Gastroesophageal sphincter (tissue), 3 donors: ENCODE data around the gene BOLA3.
A peak's percentile ranks its signal among the peaks of the same experiment; 100 is the strongest.

Source experiments
- POLR2A ChIP-seq, 2 donors: fragments of 450-650 bp; IDR thresholded peaks; one replicate each; pipeline ENCODE4 v1.6.1; 2017; ENCODE audit warnings: antibody characterized with exemption in 2 of 2, mild to moderate bottlenecking in 2 of 2, moderate library complexity in 1 of 2
- POLR2AphosphoS5 ChIP-seq: sonication (generic); formaldehyde crosslinking; IDR thresholded peaks from one replicate; pipeline ENCODE4 v1.6.1; 2017; ENCODE audit warnings: antibody characterized with exemption
- TF ChIP-seq, protein P1 (sequence below), 4 experiments: fragments of 200-600 bp in 2 of 4; fragments of 450-650 bp in 2 of 4; sonication (generic) in 1 of 4; IDR thresholded peaks; one replicate each; pipeline ENCODE4 v1.5.1; 2017 to 2019; ENCODE audit warnings: antibody characterized with exemption in 4 of 4, mild to moderate bottlenecking in 2 of 4, moderate library complexity in 2 of 4

DNA sequence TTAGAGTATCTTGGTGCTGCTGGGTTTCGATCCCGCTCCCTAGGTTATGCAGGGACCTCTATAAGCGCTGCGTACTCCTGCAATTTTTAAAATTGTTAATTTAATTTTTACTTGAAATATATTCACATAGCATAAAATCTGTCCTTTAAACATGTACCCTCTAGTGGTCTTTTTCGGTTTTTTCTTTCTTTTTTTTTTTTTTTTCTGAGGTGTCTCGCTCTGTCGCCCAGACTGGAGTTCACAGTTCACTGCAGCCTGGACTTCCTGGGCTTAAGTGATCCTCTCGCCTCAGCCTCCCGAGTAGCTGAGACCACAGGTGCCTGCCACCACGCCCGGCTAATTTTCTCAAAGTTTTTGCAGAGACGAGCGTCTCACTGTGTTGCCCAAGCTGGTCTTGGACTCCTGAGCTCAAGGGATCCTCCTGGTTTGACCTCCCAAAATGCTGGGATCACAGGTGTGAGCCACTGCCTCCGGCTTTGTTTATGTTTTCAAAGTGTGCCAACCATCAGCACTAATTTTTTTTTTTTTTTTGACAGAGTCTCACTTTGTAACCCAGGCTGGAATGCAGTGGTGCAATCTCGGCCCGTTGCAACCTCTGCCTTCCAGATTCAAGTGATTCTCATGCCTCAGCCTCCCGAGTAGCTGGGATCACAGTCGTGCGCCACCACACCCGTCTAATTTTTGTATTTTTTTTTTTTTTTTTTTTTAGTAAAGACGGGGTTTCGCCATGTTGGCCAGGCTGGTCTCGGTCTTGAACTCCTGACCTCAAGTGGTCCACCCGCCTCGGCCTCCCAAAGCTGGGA, 31.6 kb upstream of the BOLA3 start:
- TF ChIP-seq, protein P1, sequence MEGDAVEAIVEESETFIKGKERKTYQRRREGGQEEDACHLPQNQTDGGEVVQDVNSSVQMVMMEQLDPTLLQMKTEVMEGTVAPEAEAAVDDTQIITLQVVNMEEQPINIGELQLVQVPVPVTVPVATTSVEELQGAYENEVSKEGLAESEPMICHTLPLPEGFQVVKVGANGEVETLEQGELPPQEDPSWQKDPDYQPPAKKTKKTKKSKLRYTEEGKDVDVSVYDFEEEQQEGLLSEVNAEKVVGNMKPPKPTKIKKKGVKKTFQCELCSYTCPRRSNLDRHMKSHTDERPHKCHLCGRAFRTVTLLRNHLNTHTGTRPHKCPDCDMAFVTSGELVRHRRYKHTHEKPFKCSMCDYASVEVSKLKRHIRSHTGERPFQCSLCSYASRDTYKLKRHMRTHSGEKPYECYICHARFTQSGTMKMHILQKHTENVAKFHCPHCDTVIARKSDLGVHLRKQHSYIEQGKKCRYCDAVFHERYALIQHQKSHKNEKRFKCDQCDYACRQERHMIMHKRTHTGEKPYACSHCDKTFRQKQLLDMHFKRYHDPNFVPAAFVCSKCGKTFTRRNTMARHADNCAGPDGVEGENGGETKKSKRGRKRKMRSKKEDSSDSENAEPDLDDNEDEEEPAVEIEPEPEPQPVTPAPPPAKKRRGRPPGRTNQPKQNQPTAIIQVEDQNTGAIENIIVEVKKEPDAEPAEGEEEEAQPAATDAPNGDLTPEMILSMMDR (IDR thresholded peaks at IDR 0.05), result peak in 3 of 4 experiments; percentile 36 to 54 (median 48)
- TF ChIP-seq POLR2AphosphoS5, result no peak
- no peak for TF ChIP-seq POLR2A (IDR thresholded peaks at IDR 0.05)
